AG09319 (cell line): ENCODE results near the gene COL1A2.

ENCODE experiments used
- DNase-seq: peaks from one replicate; pipeline ENCODE4 v3.0.0-alpha.2; 2010; ENCODE audit warnings: low read depth; ENCODE audit errors: extremely low read depth
- TF ChIP-seq, protein P1 (sequence below): IDR thresholded peaks from 2 replicates; pipeline ENCODE4 v1.5.1; 2011; ENCODE audit warnings: low read depth, mild to moderate bottlenecking, inconsistent platforms, low read length, moderate library complexity

Gene COL1A2

GRCh38 chr7:94414980-94415379 lies 20.3 kb downstream of the COL1A2 start:
- no peak for DNase-seq
- TF ChIP-seq, protein P1, sequence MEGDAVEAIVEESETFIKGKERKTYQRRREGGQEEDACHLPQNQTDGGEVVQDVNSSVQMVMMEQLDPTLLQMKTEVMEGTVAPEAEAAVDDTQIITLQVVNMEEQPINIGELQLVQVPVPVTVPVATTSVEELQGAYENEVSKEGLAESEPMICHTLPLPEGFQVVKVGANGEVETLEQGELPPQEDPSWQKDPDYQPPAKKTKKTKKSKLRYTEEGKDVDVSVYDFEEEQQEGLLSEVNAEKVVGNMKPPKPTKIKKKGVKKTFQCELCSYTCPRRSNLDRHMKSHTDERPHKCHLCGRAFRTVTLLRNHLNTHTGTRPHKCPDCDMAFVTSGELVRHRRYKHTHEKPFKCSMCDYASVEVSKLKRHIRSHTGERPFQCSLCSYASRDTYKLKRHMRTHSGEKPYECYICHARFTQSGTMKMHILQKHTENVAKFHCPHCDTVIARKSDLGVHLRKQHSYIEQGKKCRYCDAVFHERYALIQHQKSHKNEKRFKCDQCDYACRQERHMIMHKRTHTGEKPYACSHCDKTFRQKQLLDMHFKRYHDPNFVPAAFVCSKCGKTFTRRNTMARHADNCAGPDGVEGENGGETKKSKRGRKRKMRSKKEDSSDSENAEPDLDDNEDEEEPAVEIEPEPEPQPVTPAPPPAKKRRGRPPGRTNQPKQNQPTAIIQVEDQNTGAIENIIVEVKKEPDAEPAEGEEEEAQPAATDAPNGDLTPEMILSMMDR = no peak

DNA sequence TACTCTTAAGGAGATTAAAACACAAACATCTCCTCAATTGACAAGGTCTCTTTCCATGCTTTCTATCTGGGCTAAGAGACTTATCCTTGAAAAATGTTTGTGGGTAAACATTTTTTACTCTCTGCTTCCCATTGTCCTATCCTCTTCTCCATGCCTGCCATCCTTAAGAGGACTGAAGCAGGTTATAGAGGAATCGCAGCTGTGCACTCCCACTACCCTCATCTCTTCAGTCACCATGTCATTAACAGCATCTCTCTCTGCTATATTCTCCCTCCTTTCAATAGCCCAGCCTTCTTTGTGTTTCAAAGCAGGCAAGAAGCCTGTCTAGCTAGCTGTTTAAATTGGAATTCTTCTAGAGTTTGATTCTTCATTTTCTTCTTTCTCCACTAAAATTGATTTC lies 22.6 kb downstream of the COL1A2 start:
- TF ChIP-seq, protein P1 = no peak
- DNase-seq = no peak

DNA sequence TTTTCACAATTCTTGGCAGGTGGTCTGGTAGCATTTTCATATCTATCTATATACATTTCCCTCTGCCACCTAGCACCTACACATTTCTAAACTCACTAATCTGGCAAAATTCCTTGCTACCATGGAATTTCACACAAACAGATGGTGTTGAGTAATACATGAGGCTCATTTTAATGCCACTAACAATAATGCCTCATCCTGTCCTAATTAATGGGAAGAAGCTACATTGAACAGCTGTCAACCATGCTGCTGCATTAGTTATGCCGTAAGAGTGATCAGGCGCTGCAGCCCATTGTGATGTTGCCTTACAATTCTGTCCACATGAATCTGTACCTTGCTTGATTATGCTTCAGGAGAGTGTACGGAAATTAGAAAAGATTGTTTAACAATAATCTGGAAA lies 23.2 kb downstream of the COL1A2 start:
- TF ChIP-seq, protein P1 = no peak
- DNase-seq = no peak

GRCh38 chr7:94418851-94419250 lies 24.2 kb downstream of the COL1A2 start:
- DNase-seq = no peak
- TF ChIP-seq, protein P1 = no peak

DNA sequence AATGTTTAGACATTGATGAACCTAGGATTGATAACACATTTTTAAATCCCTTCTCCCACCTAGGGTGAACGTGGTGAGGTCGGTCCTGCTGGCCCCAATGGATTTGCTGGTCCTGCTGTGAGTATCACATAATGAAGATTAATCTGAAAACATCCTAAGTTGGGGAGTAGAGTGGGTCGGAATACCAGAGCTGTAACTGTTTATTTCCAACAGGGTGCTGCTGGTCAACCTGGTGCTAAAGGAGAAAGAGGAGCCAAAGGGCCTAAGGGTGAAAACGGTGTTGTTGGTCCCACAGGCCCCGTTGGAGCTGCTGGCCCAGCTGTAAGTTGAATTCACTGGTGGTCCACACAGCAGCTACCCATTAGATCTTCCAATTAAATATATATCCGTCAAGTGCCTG lies 25.6 kb downstream of the COL1A2 start:
- no peak for DNase-seq
- TF ChIP-seq, protein P1 = no peak

DNA sequence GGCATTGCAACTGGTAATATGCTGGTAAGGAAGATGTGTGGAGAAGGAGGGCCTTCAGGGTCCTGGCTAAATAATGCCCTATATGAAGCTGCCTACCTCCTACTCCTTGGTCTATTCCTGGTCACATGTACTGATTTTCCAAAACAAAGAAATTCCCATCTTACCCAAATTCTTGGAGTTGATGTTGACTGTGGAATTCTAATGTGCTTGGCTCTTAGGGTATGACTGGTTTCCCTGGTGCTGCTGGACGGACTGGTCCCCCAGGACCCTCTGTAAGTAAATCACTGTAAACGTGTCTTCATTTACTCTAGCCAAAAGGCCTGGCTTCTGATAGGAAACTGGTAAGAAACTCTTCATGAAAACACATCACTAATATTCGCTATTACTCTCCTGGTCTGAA lies 27.0 kb downstream of the COL1A2 start:
- TF ChIP-seq, protein P1 = no peak
- DNase-seq = no peak

GRCh38 chr7:94422136-94422535 lies 27.4 kb downstream of the COL1A2 start:
- no peak for DNase-seq
- TF ChIP-seq, protein P1 = no peak
